Measurements from ENCODE around the gene GBGT1.
A peak's percentile ranks its signal among the peaks of the same experiment; 100 is the strongest.

The GBGT1 gene

DNA sequence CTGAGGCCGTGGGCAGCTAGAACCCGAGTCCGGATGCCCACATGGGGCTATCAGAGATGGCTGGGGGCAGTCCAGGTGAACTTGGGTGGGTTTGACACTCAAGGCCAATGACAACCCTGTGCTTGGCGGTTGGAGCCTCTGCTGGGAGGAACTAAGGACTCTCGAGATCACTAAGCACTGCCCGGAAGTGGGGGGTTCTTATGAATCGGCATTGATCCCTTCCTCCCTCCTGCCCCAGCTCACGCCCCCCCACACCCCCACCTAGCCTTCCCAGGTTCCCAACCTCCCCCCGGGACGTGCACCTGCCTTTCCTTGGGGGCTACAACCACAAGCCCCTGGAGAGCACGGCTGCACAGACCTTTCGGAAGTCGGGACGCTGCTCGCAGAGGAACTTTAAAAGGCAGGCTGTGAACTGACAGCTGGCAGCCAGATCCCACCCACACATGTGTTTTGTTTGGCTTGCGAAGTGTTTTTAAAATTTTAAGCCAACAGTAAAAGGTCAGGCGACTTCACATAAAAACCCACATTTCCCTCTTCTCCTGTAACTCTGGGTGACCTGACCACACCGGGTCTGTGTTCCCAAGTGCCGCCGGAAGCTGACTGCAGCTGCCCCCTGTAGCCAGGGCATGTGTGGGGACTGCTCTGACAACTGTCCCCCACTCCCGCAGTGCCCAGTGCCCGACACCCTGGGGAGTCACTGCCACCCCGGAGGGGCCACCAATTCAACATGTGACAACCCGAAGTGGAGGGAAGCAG, 37.6 kb downstream of the GBGT1 start:
- no peak for DNase-seq (ENCODE audit: low spot score)

DNA sequence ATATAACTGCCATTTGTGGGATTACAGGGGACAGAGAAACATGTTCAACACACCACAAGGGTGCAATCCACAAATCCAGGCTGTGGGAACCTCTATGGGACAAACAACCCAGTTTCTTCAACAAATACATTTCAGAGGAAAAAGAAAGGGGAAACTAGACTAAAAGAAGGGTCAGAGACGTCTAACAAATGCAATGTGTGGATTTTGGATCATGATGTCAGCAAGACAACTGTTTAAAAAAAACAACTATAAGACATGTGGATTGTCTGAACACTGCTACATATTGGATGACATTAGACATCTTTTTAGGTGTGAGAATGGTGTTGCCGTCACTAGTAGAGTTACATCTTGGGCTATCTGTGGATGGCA, 38.8 kb downstream of the GBGT1 start:
- no peak for DNase-seq (ENCODE audit: low spot score)

DNA sequence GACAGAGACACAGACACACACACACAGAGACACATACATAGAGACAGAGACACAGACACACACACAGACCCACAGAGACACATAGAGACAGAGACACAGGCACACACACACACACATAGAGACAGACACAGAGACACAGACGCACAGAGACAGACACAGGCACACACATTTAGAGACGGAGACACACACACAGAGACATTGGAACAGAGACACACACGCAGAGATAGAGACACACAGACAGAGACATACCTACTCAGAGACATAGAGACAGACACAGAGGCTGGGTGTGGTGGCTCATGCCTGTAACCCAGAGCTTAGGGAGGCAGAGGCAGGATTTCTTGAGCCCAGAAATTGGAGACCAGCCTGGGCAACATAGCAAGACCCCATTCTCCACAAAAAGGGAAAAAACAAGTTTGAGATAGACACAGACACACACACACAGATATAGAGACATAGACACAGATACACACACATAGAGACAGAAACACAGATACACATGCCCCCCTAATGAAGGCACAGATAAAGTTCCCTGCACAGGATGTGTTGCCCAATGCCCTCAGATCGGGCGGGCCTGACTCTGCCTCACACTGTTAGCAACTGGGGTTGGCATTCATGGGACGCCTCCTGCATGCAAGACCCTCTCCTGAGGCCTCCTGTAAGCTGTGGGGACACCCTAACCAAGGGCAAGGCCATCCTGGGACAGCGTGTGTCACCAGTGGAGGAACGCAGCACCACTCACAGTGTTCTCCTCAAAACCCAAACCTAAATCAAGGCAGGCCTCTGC, 39.4 kb downstream of the GBGT1 start:
- DNase-seq (ENCODE audit: low spot score) = no peak

GRCh38 chr9:133122935-133123611, 40.6 kb downstream of the GBGT1 start:
- DNase-seq (ENCODE audit: low spot score) = peak; percentile 44

DNA sequence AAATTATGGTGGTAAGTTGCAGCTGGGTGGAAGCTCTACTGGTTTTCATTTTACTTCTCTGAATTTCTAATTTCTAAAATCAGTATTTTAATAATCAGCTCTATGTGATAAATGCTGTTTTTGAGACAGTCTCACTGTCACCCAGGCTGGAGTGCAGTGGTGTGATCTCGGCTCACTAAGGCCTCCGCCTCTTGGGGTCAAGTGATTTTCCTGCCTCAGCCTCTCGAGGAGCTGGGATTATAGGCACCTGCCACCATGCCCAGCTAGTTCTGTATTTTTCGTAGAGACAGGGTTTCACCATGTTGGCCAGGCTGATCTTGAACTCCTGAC, 41.1 kb downstream of the GBGT1 start:
- DNase-seq (ENCODE audit: low spot score) = no peak

- DNase-seq (ENCODE audit: low spot score) = no peak
Observed at GRCh38 chr9:133121915-133122550, 41.7 kb downstream of the GBGT1 start.

GRCh38 chr9:133121198-133121914, 42.4 kb downstream of the GBGT1 start, which contains the start of gene RALGDS:
Gene RALGDS (minus strand): TSS chr9:133121240. CDS start chr9:133121154, 86 bp downstream.
- peak; percentile 92 for DNase-seq (ENCODE audit: low spot score)

GRCh38 chr9:133120501-133121197, 43.1 kb downstream of the GBGT1 start:
- peak; percentile 35 for DNase-seq (ENCODE audit: low spot score)

DNA sequence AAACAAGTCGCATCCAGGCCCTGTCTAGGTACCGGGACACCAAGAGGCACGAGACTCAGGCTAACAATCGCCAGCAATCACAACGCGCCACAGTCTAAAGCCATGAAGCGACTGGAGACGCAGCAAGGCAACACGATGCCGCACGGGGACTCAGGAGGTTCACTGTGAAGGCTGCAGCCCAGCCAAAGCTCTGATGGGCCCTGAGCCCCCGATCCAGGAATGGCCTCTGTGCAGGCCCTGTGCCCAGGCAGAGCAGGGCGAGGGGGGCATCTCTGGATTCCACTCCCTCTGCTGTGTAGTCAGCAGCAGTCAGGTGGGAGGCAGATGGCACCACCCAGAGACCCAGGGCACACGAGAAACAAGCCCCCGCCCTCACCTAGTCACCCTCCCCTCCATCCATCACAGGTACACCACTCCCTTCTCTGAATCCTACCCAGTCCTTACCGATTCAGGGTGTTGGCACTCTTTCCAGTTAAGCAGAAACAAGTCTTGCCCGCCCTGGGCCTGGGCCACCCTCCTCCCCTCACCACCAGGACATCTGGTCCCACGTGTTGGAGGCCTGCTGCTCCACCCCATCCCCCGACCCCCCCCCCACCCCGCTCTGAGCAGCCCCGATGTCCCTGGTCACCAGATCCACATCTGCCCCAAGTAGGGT, 43.7 kb downstream of the GBGT1 start:
- DNase-seq (ENCODE audit: low spot score) = peak; percentile 45

DNA sequence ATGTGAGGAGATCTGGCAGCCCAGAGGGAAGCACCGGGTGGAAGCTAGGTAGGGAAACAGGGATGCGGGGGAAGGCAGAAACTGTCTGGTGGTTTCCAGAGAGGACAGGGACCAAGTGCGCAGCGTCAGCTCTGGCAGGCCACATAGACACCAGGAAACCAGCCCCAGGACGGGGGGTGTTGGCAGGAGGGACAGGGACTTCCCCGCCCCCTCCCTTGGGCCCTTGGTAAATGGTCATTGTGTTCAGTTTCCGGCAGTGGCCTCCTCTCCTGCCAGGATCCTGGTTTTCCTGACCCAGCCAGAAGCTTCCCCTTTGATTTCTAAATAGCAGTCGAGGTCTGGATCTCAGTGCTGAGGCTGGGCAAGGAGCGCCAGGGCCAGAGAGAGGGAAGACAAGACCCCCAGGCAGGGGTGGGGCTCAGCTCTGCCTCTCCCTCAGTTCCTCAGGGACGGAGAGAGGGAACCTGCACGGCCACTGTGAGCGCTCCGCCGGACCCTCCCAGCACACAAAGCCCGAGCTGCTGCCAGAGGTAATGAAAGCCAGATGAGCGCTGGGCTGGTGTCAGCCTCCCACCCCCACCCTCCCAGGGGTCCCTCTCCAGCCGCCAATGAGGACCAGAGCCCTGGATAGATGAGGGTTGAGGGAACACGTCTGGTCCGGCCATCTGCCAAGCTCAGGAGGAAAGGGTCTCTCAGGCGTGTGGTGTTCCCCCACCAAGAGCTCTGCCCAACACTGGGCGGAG, 44.4 kb downstream of the GBGT1 start:
- DNase-seq (ENCODE audit: low spot score) = no peak

DNA sequence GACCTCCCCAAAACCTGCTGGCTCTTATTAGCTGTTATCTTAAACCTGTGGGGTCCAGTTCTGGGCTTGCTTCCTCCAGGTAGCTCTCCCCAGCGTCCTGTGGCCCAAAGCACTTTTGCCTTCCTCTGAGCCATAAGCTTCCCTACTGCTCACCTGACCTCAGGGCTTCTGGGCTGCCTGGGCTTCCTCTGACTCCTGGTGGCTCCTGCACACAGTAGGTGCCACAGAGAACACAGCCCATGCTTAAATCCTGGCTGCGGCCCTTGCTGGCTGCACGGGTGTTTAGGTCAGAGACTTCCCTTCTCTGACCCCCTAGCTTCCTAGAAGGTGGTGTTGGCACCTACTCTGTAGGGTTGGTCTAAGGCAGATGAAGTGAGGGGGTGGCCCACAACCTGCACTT, 45.1 kb downstream of the GBGT1 start:
- no peak for DNase-seq (ENCODE audit: low spot score)

DNA sequence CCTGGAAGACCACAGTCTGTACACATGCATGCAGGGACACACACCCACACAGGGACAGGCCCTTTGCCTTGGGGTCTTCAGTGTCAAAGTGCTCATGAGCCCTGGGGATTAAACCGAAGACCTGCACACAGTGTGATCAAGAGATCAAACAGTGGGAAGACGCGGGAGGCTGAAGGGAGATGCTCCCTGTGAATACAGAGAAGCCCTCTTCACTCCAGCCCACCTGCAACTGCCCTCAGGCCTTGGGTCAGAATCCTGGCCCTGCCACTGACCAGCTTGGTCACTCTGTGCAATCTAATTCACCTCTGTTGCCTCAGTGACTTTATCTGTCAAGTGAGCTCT, 45.6 kb downstream of the GBGT1 start:
- DNase-seq (ENCODE audit: low spot score) = no peak

DNA sequence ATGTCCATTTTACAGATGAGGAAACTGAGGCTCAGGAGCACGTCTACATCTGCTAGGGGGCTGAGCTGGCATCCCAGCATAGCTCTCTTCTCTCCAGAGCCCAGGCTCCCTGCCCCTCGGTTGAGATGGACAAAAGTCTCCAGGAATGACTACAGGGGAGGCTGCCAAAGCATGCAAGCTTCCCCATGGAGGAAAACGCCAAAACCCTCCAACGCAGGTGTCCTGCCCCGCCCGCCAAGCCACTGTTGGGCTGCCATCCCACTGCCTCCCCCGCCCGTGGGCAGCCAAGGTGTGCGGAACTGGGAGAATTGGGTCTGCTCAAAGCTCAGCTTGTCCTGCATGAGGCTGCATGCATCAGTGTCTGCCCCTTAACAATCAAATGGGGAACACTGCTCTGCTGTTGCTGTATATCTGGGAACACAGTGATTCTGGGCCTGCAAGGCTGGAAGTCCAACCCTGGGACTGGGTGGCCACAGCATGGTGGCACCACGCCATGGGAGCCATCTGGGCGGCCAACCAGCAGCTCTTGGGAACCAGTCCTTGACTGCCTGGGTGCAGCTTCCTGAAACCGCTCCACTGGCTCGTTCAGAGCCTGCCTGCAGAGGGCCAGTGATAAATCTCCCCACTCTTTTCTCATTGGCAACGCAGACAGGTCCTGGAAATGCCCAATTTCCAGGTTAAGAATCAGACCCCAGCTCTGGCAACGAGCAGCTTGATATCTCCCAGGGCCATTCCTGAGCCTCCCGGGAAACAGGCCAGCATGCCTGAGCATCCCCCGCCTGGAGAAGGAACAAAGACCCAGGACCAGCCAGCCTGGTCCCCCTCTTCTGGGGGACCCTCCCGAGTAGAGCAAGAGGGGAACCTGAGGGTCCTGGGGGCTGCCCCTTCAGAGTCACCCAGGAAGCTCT, 46.2 kb downstream of the GBGT1 start:
- no peak for DNase-seq (ENCODE audit: low spot score)

GRCh38 chr9:133116346-133117231, 47.1 kb downstream of the GBGT1 start:
- DNase-seq (ENCODE audit: low spot score) = no peak

GRCh38 chr9:133115604-133116345, 47.9 kb downstream of the GBGT1 start:
- peak; percentile 36 for DNase-seq (ENCODE audit: low spot score)

DNA sequence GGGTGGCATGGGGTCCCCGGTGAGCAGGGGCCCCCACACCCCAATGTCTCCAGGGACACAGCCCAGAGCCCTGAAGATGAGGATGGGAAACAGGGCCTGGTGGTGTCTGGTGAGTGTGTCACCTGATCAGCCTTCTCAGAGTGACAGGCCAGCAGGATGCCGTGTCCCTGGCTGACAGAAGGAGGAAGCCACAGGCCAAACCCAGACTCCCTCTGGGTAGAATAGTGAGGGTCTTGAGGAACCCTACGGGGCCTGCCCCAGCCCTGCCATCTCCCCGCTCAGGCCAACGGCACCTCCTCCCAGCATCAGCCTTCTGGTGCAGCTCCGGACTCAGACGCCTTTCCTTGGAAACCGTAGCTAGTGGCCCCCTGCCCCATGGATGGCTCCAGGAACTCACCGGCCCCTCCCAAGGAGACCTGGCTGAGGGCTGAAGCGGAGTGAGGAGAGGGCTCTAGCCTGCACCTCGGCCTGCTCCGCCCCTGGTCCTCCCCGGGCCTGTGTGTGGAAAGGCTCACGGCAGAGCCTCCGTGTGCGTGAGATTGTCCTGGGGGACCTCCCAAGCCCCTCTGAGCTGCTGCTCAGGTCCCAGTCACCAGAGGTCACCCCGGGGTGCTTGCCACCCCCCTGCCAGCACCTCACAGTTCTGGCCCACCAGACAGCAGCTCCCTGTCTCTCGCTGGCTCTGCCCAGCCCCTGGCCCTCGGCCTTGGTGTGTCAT, 48.7 kb downstream of the GBGT1 start:
- DNase-seq (ENCODE audit: low spot score) = no peak
